ENCODE results near the gene NEURL1. TPM values are rescaled to one million over a fixed set of nuclear protein-coding genes. Genes with fewer than 3 reads are reported as not detected.

NEURL1 gene
- total RNA-seq, 2 donors from 2014 or later: 2.5 to 3.5 TPM

- H3K4me3 Mint-ChIP-seq: peak overlapping the region; percentile 74 to 81
- no peaks in the 10 kb centered on the region for H3K9me3 Mint-ChIP-seq
- H3K27me3 Mint-ChIP-seq (ENCODE audit: low read depth): peaks cover 20% of the 10 kb centered on the region
- peak; percentile 65 to 68 for ATAC-seq (replicated peaks in 1 of 2)
- DNase-seq: peak; percentile 16 to 32
- peaks cover 11% of the 10 kb centered on the region for H3K4me1 Mint-ChIP-seq (ENCODE audit: low read depth)
- H3K36me3 Mint-ChIP-seq (ENCODE audit: insufficient read depth in 2 of 2): no peaks in the 10 kb centered on the region
- no peak overlapping the region for H3K27ac Mint-ChIP-seq
These were observed 49.5 kb downstream of the NEURL1 start for GRCh38 chr10:103542764-103543616.

DNA sequence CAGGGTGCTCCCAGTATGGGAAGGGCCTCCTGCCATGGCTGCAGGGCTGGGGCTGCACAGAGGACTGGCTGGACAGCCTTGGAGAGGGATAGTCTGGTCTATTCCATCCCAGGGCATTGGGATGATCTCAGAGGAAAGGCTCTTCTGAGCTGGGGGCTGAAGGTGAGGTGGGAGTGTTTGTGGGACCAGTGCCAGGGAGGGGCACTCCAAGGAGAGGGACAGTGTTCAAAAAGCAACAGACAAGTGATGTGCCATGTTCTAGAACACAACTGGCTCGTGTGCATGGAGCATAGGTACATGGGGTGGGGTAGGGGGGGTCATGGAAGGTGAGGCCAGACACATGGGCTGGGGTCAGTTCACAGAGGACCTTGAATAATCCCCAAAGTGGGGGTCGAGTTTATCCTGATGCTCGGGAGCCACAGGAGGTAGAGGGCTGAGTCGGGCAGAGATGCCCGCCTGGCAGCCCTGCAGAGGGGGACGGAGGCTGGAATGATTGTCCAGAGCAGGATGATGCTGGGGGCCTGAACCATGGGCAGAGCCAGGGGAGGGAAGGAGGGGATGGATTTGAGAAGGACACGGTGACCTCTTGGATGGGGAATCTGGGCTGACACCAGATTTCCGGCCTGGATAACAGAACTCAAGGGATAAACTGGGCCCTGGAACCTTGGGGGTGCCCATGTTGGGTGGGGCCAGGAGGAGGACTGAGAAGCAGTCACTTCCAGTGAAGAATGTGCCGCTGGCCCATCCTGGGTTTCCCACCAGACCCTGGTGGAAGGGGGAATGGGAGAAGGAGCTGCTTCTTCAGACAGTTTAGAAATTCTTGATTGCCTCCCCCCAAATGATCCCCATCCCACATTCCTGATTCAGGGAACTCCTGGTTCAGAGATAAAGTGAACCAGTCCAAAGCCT, 50.4 kb downstream of the NEURL1 start:
- ATAC-seq (replicated peaks in 1 of 2): no peak
- H3K36me3 Mint-ChIP-seq (ENCODE audit: insufficient read depth in 2 of 2): no peaks in the 10 kb centered on the region
- H3K27ac Mint-ChIP-seq: no peak overlapping the region
- no peaks in the 10 kb centered on the region for H3K9me3 Mint-ChIP-seq
- H3K4me1 Mint-ChIP-seq (ENCODE audit: low read depth): peaks cover 11% of the 10 kb centered on the region
- H3K4me3 Mint-ChIP-seq: no peak overlapping the region
- DNase-seq: no peak
- H3K27me3 Mint-ChIP-seq (ENCODE audit: low read depth): peaks cover 17% of the 10 kb centered on the region

DNA sequence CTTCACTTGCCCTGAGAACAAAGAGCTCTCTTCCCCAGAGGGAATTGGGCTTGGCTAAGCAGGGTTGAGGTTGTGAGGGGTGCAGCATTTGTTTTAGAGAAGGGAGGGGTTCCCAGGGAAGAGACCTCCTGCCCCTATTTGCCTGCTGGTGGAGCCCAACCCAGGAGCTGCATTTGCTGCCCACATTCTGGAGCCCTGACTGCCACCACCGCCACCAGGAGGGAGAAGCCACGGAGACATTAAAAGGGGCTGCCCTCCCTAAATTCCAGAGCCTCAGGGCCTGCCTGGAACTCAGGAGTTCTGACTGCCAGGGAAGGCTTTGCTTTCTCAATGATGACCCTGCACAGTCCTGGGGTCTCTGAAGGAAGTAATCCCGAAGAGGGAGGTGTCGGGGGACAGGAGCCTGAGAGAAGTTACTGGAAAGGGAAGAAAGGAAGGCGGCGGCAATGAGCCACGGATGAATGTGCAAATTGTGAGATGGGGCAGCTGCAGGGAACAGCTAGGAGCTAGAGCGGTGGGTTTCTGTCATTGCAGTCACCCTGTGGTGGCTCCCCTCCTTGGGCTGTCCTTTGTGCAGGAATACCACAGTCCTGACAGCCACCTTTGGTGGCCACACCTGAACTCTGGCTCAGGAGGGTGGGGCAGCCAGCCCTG, 51.3 kb downstream of the NEURL1 start:
- Mint-ChIP-seq H3K36me3 (ENCODE audit: insufficient read depth in 2 of 2) (no peaks in the 10 kb centered on the region), H3K9me3 (no peaks in the 10 kb centered on the region), H3K27ac (no peak overlapping the region), H3K4me1 (ENCODE audit: low read depth) (peaks cover 11% of the 10 kb centered on the region), H3K4me3 (no peak overlapping the region), H3K27me3 (ENCODE audit: low read depth) (peaks cover 8% of the 10 kb centered on the region)
- ATAC-seq (replicated peaks in 1 of 2) (no peak), DNase-seq (no peak)

DNA sequence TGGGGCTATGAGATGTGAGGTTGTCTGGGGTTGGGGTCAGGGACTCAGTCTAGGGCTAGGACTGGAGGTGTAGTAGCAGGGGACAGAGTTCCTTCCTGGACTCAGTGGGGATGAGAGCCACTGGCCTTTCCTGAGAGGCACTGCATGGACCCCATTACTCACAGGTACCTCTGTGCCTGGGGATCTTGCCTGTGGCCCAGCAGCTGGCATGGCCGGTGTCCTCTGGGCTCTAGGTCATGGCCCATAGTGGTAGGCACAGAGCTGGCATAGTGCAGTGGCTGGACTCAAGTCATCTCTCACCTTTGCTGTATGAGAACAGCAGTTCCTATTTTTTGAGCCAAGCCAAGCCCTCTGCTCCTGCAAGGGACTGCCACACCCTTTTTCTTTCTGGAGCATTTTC, 51.9 kb downstream of the NEURL1 start:
- Mint-ChIP-seq H3K9me3 (no peaks in the 10 kb centered on the region), H3K27ac (no peak overlapping the region), H3K36me3 (ENCODE audit: insufficient read depth in 2 of 2) (no peaks in the 10 kb centered on the region), H3K4me1 (ENCODE audit: low read depth) (peaks cover 11% of the 10 kb centered on the region), H3K27me3 (ENCODE audit: low read depth) (peaks cover 8% of the 10 kb centered on the region), H3K4me3 (no peak overlapping the region)
- ATAC-seq (replicated peaks in 1 of 2) (no peak), DNase-seq (no peak)

- ATAC-seq (replicated peaks in 1 of 2) (no peak), DNase-seq (no peak)
- H3K4me3 Mint-ChIP-seq: no peak overlapping the region
- no peaks in the 10 kb centered on the region for H3K9me3 Mint-ChIP-seq
- H3K27ac Mint-ChIP-seq: no peak overlapping the region
- H3K36me3 Mint-ChIP-seq (ENCODE audit: insufficient read depth in 2 of 2): no peaks in the 10 kb centered on the region
- H3K27me3 Mint-ChIP-seq (ENCODE audit: low read depth): peaks cover 4% of the 10 kb centered on the region
- peaks cover 11% of the 10 kb centered on the region for H3K4me1 Mint-ChIP-seq (ENCODE audit: low read depth)
These were observed 52.3 kb downstream of the NEURL1 start for GRCh38 chr10:103545771-103546281.

- H3K4me1 Mint-ChIP-seq (ENCODE audit: low read depth): peaks cover 11% of the 10 kb centered on the region
- DNase-seq (no peak), ATAC-seq (replicated peaks in 1 of 2) (no peak)
- no peaks in the 10 kb centered on the region for H3K27me3 Mint-ChIP-seq (ENCODE audit: low read depth)
- no peak overlapping the region for H3K27ac Mint-ChIP-seq
- H3K9me3 Mint-ChIP-seq: no peaks in the 10 kb centered on the region
- H3K36me3 Mint-ChIP-seq (ENCODE audit: insufficient read depth in 2 of 2): no peaks in the 10 kb centered on the region
- H3K4me3 Mint-ChIP-seq: no peak overlapping the region
These were observed 52.9 kb downstream of the NEURL1 start for GRCh38 chr10:103546401-103546800.

DNA sequence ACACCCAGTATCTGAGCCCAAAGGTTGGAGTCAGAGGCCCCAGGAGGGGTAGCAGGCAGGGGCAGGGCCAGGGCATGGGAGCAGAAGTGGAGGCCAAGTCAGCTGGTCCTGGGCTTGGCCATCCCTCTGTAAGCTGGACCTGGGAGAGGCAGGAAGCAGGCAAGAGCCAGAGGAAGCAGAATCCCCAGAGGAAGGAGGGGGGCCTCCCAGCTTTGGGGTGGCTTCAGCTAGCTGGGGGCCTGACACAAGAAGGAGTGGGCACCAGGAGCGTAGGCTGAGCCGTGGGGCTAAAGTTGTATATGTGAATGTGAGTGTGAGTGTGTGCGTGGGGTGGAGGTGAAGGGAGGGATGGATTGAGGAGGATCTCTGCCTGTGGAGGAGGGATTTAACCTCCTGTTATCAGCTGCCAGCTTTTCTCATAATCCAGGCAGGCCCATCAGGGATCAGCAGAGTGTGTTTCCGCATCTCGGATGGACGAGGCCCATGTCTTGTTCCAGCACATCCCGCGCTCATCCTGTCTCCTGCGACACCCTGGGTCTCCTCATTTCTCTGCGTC, 54.0 kb downstream of the NEURL1 start:
- Mint-ChIP-seq H3K27me3 (ENCODE audit: low read depth) (no peaks in the 10 kb centered on the region), H3K4me3 (no peak overlapping the region), H3K36me3 (ENCODE audit: insufficient read depth in 2 of 2) (no peaks in the 10 kb centered on the region), H3K27ac (no peak overlapping the region), H3K4me1 (ENCODE audit: low read depth) (peaks cover 9% of the 10 kb centered on the region), H3K9me3 (no peaks in the 10 kb centered on the region)
- no peak for ATAC-seq (replicated peaks in 1 of 2)
- DNase-seq: no peak

DNA sequence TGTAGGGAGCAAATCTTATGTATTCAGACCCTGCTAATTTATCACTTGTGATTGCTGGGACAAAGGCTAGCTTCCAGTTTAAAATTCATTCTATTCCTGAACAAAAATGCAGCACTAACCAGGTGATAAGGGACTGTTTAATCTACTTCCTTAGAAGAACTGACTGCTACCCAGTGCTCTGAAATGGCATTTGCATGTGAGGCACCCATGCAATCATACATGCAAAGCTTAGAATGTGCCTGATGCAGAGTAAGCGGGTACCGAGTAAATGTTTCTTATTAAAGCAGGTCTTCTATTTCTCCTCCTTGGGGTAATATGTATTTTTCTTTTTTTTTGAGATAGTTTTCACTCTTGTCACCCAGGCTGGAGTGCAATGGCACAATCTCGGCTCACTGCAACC, 54.5 kb downstream of the NEURL1 start:
- no peak for DNase-seq
- Mint-ChIP-seq H3K9me3 (no peaks in the 10 kb centered on the region), H3K27ac (no peak overlapping the region)

DNA sequence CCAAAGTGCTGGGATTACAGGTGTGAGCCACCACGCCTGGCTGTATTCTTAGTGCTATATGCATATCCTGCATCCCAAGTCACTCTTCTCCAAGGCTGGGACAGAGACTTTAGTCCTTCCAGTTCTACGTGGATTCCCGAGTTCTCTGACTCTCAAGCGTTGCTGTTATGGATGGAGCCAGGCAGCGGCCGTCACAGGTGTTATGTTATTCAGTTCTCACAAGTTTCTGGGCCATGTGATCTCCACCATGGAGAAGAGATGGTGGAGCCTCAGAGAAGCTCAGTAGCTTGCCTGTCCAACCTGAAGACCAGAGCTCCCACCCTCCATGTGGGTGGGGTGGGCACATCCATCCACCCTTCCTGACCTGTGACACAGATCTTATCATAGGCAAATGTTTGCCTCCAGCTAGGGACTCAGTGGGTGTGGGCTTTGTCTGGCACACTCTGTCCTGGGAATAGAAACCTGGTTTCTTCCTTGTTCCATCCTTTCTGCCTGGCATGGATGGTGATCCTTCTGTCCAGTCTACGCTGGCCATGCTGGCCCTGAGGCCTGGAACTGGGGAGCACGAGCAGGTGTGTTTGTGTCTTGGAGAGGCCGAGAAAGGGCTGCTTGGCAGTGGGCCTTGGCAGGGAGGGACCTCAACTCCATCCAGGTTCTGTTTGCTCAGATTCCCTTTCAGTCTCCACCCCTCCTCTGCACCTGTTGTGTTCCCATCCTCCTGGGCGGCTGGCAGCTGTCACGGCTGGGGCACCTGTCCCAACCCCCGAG, 55.3 kb downstream of the NEURL1 start:
- DNase-seq: no peak
- no peak overlapping the region for H3K27ac Mint-ChIP-seq
- H3K4me1 Mint-ChIP-seq (ENCODE audit: low read depth): peaks cover 4% of the 10 kb centered on the region
- H3K4me3 Mint-ChIP-seq: no peak overlapping the region
- H3K9me3 Mint-ChIP-seq: no peaks in the 10 kb centered on the region
- no peaks in the 10 kb centered on the region for H3K27me3 Mint-ChIP-seq (ENCODE audit: low read depth)
- ATAC-seq (replicated peaks in 1 of 2): no peak
- H3K36me3 Mint-ChIP-seq (ENCODE audit: insufficient read depth in 2 of 2): no peaks in the 10 kb centered on the region

More for the DNA sequence above, 54.5 kb downstream of the NEURL1 start:
- Mint-ChIP-seq H3K4me3 (no peak overlapping the region), H3K4me1 (ENCODE audit: low read depth) (peaks cover 4% of the 10 kb centered on the region), H3K36me3 (ENCODE audit: insufficient read depth in 2 of 2) (no peaks in the 10 kb centered on the region), H3K27me3 (ENCODE audit: low read depth) (no peaks in the 10 kb centered on the region)
- ATAC-seq (replicated peaks in 1 of 2): no peak

DNA sequence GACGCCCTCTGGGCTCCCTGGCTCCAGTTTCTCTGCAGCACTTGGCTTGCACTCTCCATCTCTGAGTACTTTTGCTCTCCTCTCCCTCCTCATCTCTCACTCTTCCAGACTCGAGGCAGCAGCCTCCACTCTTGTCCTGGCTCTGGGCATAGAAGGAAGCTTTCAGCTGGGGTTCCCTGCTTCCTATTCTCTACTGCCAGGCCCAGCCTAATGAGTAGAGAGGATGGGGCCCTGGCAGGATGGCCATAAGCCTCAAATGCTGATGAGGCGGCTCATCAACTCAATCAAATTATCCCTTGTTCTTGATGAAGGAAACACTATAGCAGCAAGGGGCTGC, 55.8 kb downstream of the NEURL1 start:
- DNase-seq: no peak
- H3K4me1 Mint-ChIP-seq (ENCODE audit: low read depth): peaks cover 9% of the 10 kb centered on the region
- H3K36me3 Mint-ChIP-seq (ENCODE audit: insufficient read depth in 2 of 2): no peaks in the 10 kb centered on the region
- ATAC-seq (replicated peaks in 1 of 2): no peak
- no peak overlapping the region for H3K4me3 Mint-ChIP-seq
- H3K27me3 Mint-ChIP-seq (ENCODE audit: low read depth): peaks cover 4% of the 10 kb centered on the region
- H3K27ac Mint-ChIP-seq: no peak overlapping the region
- H3K9me3 Mint-ChIP-seq: no peaks in the 10 kb centered on the region

DNA sequence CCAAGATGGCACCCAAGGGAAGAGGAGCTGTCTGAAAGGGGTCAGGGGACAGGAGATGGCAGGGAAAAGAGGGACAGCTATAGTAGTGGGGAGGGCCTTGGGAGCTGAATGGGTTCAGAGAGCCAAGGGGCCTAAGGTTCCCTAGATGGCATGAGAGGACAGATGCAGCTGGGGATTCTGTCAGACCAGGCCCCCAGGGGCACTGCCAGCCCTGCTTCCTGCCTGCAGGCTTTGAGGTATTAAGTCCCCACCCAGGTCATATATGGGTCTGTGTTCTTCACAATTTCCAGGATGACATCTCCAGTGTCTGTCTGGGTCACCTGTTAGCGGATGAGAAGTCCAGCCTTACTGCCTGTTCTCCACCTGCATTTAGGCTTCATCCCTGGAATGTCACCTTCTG, 56.7 kb downstream of the NEURL1 start:
- DNase-seq: no peak
- H3K36me3 Mint-ChIP-seq (ENCODE audit: insufficient read depth in 2 of 2): no peaks in the 10 kb centered on the region
- H3K4me1 Mint-ChIP-seq (ENCODE audit: low read depth): peaks cover 16% of the 10 kb centered on the region
- H3K27me3 Mint-ChIP-seq (ENCODE audit: low read depth): peaks cover 10% of the 10 kb centered on the region
- ATAC-seq (replicated peaks in 1 of 2): no peak
- no peak overlapping the region for H3K27ac Mint-ChIP-seq
- no peak overlapping the region for H3K4me3 Mint-ChIP-seq
- no peaks in the 10 kb centered on the region for H3K9me3 Mint-ChIP-seq

Data from activated T-cell treated with anti-CD3 and anti-CD28 coated beads, Interleukin-2, amount 50 U/mL, for 72 hours (primary cell).